ENCODE measurements around the gene ITGA5. TPM values are rescaled to one million over a fixed set of nuclear protein-coding genes. Genes with fewer than 3 reads are reported as not detected.

Gene ITGA5
- total and polyA plus RNA-seq, 9 of the 15 experiments (the other 6 are each of a cell fraction or from before 2014, with no cell fraction given), result 9.1 to 82.1 (median 47.4) TPM

DNA sequence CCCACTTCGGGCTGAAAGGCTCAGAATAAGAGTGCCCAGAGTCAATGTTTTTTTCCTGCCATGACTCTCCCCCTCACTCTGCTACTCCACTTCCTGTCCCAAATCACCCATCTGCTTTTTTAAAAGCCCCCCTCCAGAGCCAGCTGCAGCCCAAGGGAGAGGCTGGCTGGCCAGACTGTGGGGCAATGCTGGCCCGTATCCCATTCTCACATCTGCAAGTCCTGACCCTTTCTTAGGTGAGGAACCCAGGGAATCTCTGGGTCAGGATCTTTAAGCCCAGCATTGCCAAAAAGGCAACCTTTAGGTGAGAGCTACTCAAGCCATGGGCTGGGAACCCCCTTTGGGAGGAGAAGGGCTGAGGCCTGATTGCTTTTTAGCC, 1.7 kb upstream of the ITGA5 start (continued):
- TF ChIP-seq ETV5 (CRISPR knock-in tag; IDR thresholded peaks at IDR 0.05; ENCODE audit: low read depth), result 0 out of 2 replicates have a peak, but pooled peaks have one; percentile 27
- TF ChIP-seq CBFB (CRISPR knock-in tag; IDR thresholded peaks at IDR 0.05), result no peak
- no peak for TF ChIP-seq ESRRB (CRISPR knock-in tag; IDR thresholded peaks at IDR 0.05; ENCODE audit: borderline replicate concordance)
- no peak for TF ChIP-seq RBBP5 (IDR thresholded peaks at IDR 0.05; ENCODE audit: borderline replicate concordance, insufficient read depth, low read length, poor library complexity, severe bottlenecking)
- TF ChIP-seq ZNF75A (CRISPR knock-in tag; IDR thresholded peaks at IDR 0.05), result no peak
- TF ChIP-seq, protein P1, sequence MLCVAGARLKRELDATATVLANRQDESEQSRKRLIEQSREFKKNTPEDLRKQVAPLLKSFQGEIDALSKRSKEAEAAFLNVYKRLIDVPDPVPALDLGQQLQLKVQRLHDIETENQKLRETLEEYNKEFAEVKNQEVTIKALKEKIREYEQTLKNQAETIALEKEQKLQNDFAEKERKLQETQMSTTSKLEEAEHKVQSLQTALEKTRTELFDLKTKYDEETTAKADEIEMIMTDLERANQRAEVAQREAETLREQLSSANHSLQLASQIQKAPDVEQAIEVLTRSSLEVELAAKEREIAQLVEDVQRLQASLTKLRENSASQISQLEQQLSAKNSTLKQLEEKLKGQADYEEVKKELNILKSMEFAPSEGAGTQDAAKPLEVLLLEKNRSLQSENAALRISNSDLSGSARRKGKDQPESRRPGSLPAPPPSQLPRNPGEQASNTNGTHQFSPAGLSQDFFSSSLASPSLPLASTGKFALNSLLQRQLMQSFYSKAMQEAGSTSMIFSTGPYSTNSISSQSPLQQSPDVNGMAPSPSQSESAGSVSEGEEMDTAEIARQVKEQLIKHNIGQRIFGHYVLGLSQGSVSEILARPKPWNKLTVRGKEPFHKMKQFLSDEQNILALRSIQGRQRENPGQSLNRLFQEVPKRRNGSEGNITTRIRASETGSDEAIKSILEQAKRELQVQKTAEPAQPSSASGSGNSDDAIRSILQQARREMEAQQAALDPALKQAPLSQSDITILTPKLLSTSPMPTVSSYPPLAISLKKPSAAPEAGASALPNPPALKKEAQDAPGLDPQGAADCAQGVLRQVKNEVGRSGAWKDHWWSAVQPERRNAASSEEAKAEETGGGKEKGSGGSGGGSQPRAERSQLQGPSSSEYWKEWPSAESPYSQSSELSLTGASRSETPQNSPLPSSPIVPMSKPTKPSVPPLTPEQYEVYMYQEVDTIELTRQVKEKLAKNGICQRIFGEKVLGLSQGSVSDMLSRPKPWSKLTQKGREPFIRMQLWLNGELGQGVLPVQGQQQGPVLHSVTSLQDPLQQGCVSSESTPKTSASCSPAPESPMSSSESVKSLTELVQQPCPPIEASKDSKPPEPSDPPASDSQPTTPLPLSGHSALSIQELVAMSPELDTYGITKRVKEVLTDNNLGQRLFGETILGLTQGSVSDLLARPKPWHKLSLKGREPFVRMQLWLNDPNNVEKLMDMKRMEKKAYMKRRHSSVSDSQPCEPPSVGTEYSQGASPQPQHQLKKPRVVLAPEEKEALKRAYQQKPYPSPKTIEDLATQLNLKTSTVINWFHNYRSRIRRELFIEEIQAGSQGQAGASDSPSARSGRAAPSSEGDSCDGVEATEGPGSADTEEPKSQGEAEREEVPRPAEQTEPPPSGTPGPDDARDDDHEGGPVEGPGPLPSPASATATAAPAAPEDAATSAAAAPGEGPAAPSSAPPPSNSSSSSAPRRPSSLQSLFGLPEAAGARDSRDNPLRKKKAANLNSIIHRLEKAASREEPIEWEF (CRISPR knock-in tag; IDR thresholded peaks at IDR 0.05), result no peak
- TF ChIP-seq CBFA2T3 (IDR thresholded peaks at IDR 0.05), result peak; percentile 33
- TF ChIP-seq, protein P2, sequence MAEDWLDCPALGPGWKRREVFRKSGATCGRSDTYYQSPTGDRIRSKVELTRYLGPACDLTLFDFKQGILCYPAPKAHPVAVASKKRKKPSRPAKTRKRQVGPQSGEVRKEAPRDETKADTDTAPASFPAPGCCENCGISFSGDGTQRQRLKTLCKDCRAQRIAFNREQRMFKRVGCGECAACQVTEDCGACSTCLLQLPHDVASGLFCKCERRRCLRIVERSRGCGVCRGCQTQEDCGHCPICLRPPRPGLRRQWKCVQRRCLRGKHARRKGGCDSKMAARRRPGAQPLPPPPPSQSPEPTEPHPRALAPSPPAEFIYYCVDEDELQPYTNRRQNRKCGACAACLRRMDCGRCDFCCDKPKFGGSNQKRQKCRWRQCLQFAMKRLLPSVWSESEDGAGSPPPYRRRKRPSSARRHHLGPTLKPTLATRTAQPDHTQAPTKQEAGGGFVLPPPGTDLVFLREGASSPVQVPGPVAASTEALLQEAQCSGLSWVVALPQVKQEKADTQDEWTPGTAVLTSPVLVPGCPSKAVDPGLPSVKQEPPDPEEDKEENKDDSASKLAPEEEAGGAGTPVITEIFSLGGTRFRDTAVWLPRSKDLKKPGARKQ (CRISPR knock-in tag; IDR thresholded peaks at IDR 0.05), result no peak
- TF ChIP-seq TCF7 (IDR thresholded peaks at IDR 0.05; ENCODE audit: borderline replicate concordance), result no peak
- no peak for TF ChIP-seq TCFL5 (CRISPR knock-in tag; conservative IDR thresholded peaks at IDR 0.05)
- 0 out of 2 replicates have a peak, but pooled peaks have one; percentile 19 for TF ChIP-seq GABPA (tag; conservative IDR thresholded peaks at IDR 0.05; ENCODE audit: low read depth)
- no peak for TF ChIP-seq KLF16 (IDR thresholded peaks at IDR 0.05)
- no peak for TF ChIP-seq SP1 (CRISPR knock-in tag; IDR thresholded peaks at IDR 0.05)
- no peak for TF ChIP-seq SUPT5H (IDR thresholded peaks at IDR 0.05)
- TF ChIP-seq ARHGAP35 (IDR thresholded peaks at IDR 0.05; ENCODE audit: partially characterized antibody), result no peak
- TF ChIP-seq RFX5 (IDR thresholded peaks at IDR 0.05; ENCODE audit: low read depth, low read length), result no peak
- no peak for TF ChIP-seq ZNF589 (CRISPR knock-in tag; IDR thresholded peaks at IDR 0.05; ENCODE audit: low read depth)
- no peak for TF ChIP-seq RAD51 (IDR thresholded peaks at IDR 0.05; ENCODE audit: borderline replicate concordance, low read depth)
- TF ChIP-seq LCOR (CRISPR knock-in tag; IDR thresholded peaks at IDR 0.05), result no peak
- TF ChIP-seq ZNF431 (CRISPR knock-in tag; IDR thresholded peaks at IDR 0.05), result no peak
- TF ChIP-seq, protein P3, sequence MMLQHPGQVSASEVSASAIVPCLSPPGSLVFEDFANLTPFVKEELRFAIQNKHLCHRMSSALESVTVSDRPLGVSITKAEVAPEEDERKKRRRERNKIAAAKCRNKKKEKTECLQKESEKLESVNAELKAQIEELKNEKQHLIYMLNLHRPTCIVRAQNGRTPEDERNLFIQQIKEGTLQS (IDR thresholded peaks at IDR 0.05), result 0 out of 2 replicates have a peak, but pooled peaks have one; percentile 6
- TF ChIP-seq, protein P3 (CRISPR knock-in tag; conservative IDR thresholded peaks at IDR 0.05), result no peak
